MCF 10A (cell line): ENCODE data around the gene CPNE5. TPM values are rescaled to one million over a fixed set of nuclear protein-coding genes. Genes with fewer than 3 reads are reported as not detected.

ENCODE experiments used
- BruUV-seq: library from RNA; stranded (reverse); fragments of 400-500 nt; replicated peaks from 2 replicates; lab custom pipeline; 2021; lab: Mats Ljungman, UMichigan
- CTCF ChIA-PET: fragments of 300-600 bp; sonication (Branson Sonifier 250); formaldehyde crosslinking; extraction: SDS; loops from one replicate; lab custom pipeline; 2021; ENCODE audit warnings: antibody characterized with exemption, inconsistent platforms; lab: Yijun Ruan, JAX
- POLR2A ChIA-PET: fragments of 300-600, 350-650 bp; sonication (Branson Sonifier 250); formaldehyde crosslinking; extraction: SDS; loops from one replicate; lab custom pipeline; 2020; ENCODE audit warnings: antibody characterized with exemption, inconsistent platforms; lab: Yijun Ruan, JAX
- DNase-seq: peaks from one replicate; pipeline ENCODE4 v3.0.0-alpha.2; 2018; ENCODE audit not compliant: unreplicated experiment
- H3K27ac Mint-ChIP-seq: one replicate; pipeline ENCODE4 v1.8.0; 2022; ENCODE audit warnings: mild to moderate bottlenecking, low read depth, mixed read lengths; ENCODE audit not compliant: unreplicated experiment
- H3K27me3 Mint-ChIP-seq: one replicate; pipeline ENCODE4 v1.8.0; 2022; ENCODE audit warnings: mixed read lengths; ENCODE audit not compliant: insufficient read depth, unreplicated experiment
- H3K36me3 Mint-ChIP-seq: one replicate; pipeline ENCODE4 v1.8.0; 2022; ENCODE audit warnings: mild to moderate bottlenecking, moderate library complexity, mixed read lengths; ENCODE audit not compliant: insufficient read depth, unreplicated experiment
- H3K4me1 Mint-ChIP-seq: one replicate; pipeline ENCODE4 v1.8.0; 2022; ENCODE audit warnings: mixed read lengths; ENCODE audit not compliant: insufficient read depth, unreplicated experiment
- H3K4me3 Mint-ChIP-seq: one replicate; pipeline ENCODE4 v1.8.0; 2022; ENCODE audit warnings: mild to moderate bottlenecking, moderate library complexity, mixed read lengths; ENCODE audit not compliant: unreplicated experiment
- H3K9me3 Mint-ChIP-seq: one replicate; pipeline ENCODE4 v1.8.0; 2022; ENCODE audit warnings: mixed read lengths; ENCODE audit not compliant: unreplicated experiment
- CTCF ChIP-seq: fragments of 200-600 bp; IDR thresholded peaks from one replicate; pipeline ENCODE4 v1.8.0; 2022; ENCODE audit warnings: antibody characterized with exemption, mild to moderate bottlenecking; ENCODE audit not compliant: unreplicated experiment
- intact Hi-C: fragments of 100-400 bp; cut with micrococcal nuclease; formaldehyde crosslinking; loops from 2 replicates; pipeline ENCODE4 v1.14.1; 2022
- total RNA-seq: library from RNA; stranded (reverse); gene quantifications from 2 replicates; pipeline ENCODE4 v1.2.3, GENCODE V29; 2022

The CPNE5 gene
- total RNA-seq, 1 experiment from 2014 or later: not detected

GRCh38 chr6:36771145-36771544, 68.1 kb downstream of the CPNE5 start:
- DNase-seq: no peak
- no TSS peak for BruUV-seq
- no peak overlapping the region for H3K4me3 Mint-ChIP-seq
- no peak for TF ChIP-seq CTCF
- peaks cover 17% of the 10 kb centered on the region for H3K4me1 Mint-ChIP-seq
- H3K36me3 Mint-ChIP-seq: no peaks in the 10 kb centered on the region
- no peaks in the 10 kb centered on the region for H3K9me3 Mint-ChIP-seq
- ChIA-PET CTCF (interaction anchor here (0.6 kb wide), 1 partner anchor 81 kb away, joined by 3 read pairs; no protein-coding TSS in a partner anchor), POLR2A (no interaction called here)
- peaks cover 4% of the 10 kb centered on the region for H3K27me3 Mint-ChIP-seq
- H3K27ac Mint-ChIP-seq: no peak overlapping the region
- intact Hi-C loops: no loop called here

- Mint-ChIP-seq H3K4me1 (peaks cover 17% of the 10 kb centered on the region), H3K9me3 (no peaks in the 10 kb centered on the region), H3K4me3 (no peak overlapping the region), H3K36me3 (no peaks in the 10 kb centered on the region), H3K27me3 (no peaks in the 10 kb centered on the region), H3K27ac (peak overlapping the region; percentile 11)
- POLR2A ChIA-PET: no interaction called here
- BruUV-seq: no TSS peak
- peak; percentile 30 for DNase-seq
- CTCF ChIA-PET: interaction anchor here (0.5 to 7.7 kb wide), 6 partner anchors 11 to 281 kb away, joined by 3 to 42 read pairs (median 4); no protein-coding TSS in a partner anchor
- intact Hi-C loops: no loop called here
- no peak for TF ChIP-seq CTCF
Observed at GRCh38 chr6:36769676-36770499, 69.4 kb downstream of the CPNE5 start.

DNA sequence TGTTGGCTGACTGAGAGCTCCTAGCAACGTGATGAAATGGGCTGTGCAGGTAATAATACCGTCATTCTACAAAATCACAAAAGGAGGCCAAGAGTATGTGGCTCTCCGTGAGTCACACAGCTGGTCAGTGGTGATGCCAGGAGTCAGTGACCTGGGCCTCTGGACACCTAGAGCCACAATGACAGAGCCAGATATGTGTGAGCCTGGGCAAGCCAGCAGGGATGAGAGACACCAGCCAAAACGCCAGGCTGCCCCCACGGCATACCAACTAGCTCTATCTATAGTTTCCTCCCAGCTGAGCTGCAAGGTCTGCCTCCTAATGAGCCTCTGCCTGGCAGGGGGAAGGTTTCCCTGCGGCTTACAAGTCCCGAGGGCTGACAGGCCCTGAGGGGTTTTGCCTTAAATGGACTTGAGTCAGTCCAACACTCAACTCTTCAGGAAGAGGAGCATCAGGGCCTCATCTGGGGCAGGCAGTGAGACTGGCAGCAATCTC, 70.0 kb downstream of the CPNE5 start:
- H3K27me3 Mint-ChIP-seq: no peaks in the 10 kb centered on the region
- peak; percentile 32 for DNase-seq

More for the DNA sequence above, 70.0 kb downstream of the CPNE5 start:
- intact Hi-C loops: no loop called here
- no peaks in the 10 kb centered on the region for H3K36me3 Mint-ChIP-seq
- peaks cover 17% of the 10 kb centered on the region for H3K4me1 Mint-ChIP-seq
- ChIA-PET CTCF (interaction anchor here (0.5 to 7.7 kb wide), 8 partner anchors 10 to 249 kb away, joined by 3 to 42 read pairs (median 5); no protein-coding TSS in a partner anchor), POLR2A (interaction anchor here (1.1 kb wide), 1 partner anchor 84 kb away, joined by 3 read pairs; no protein-coding TSS in a partner anchor)
- no TSS peak for BruUV-seq
- peak overlapping the region; percentile 27 for H3K27ac Mint-ChIP-seq
- H3K4me3 Mint-ChIP-seq: no peak overlapping the region
- no peak for TF ChIP-seq CTCF
- H3K9me3 Mint-ChIP-seq: no peaks in the 10 kb centered on the region
